OCI-LY1 (cell line): ENCODE results near the gene RPS8.
A peak's percentile ranks its signal among the peaks of the same experiment; 100 is the strongest.

Experiments
- H2AFZ ChIP-seq: fragments of 200-600 bp; sonication (generic), shearing (Covaris generic); 2 replicates; pipeline ENCODE4 v1.6.0; 2014; ENCODE audit warnings: antibody characterized with exemption, mild to moderate bottlenecking, low read length
- H3F3A ChIP-seq: fragments of 200-600 bp; sonication (generic), shearing (Covaris generic); 2 replicates; pipeline ENCODE4 v1.6.0; 2014; ENCODE audit warnings: mild to moderate bottlenecking, antibody characterized with exemption, low read length, moderate library complexity; ENCODE audit not compliant: insufficient read depth
- H3K27ac ChIP-seq: fragments of 200-600 bp; sonication (generic); 2 replicates; pipeline ENCODE4 v1.5.1; 2014; ENCODE audit warnings: low read length, mixed run types, mild to moderate bottlenecking, low read depth; ENCODE audit not compliant: poor library complexity, severe bottlenecking
- H3K27me3 ChIP-seq: fragments of 200-600 bp; sonication (generic); 2 replicates; pipeline ENCODE4 v1.6.0; 2014; ENCODE audit warnings: antibody characterized with exemption, mild to moderate bottlenecking, low read length, moderate library complexity; ENCODE audit not compliant: insufficient read depth
- H3K36me3 ChIP-seq: fragments of 200-600 bp; sonication (generic); 2 replicates; pipeline ENCODE4 v1.6.1; 2014; ENCODE audit warnings: mild to moderate bottlenecking, antibody characterized with exemption, low read length, moderate library complexity, mixed read lengths; ENCODE audit not compliant: insufficient read depth
- H3K4me1 ChIP-seq: fragments of 200-600 bp; sonication (generic); 2 replicates; pipeline ENCODE4 v1.5.1; 2014; ENCODE audit warnings: mild to moderate bottlenecking, low read length, moderate library complexity; ENCODE audit not compliant: insufficient read depth, severe bottlenecking
- H3K4me2 ChIP-seq: fragments of 200-600 bp; sonication (generic), shearing (Covaris generic); 2 replicates; pipeline ENCODE4 v1.6.1; 2014; ENCODE audit warnings: low read length
- H3K4me3 ChIP-seq: fragments of 200-600 bp; sonication (generic); 2 replicates; pipeline ENCODE4 v1.5.1; 2014; ENCODE audit warnings: low read length, low read depth, mild to moderate bottlenecking, mixed read lengths; ENCODE audit not compliant: poor library complexity, severe bottlenecking
- H3K79me2 ChIP-seq: fragments of 200-600 bp; shearing (Covaris generic); 2 replicates; pipeline ENCODE4 v1.6.1; 2016; ENCODE audit warnings: mixed run types, low read length, mixed read lengths; ENCODE audit not compliant: insufficient read depth
- H3K9ac ChIP-seq: fragments of 200-600 bp; sonication (generic), shearing (Covaris generic); 2 replicates; pipeline ENCODE4 v1.6.1; 2014; ENCODE audit warnings: mild to moderate bottlenecking, low read length, mixed read lengths
- H3K9me2 ChIP-seq: fragments of 200-600 bp; sonication (generic), shearing (Covaris generic); 2 replicates; pipeline ENCODE4 v1.6.1; 2014; ENCODE audit warnings: low read depth, mild to moderate bottlenecking, low read length, mixed read lengths
- H3K9me3 ChIP-seq: fragments of 200-600 bp; shearing (Covaris generic); 2 replicates; pipeline ENCODE4 v1.6.1; 2014; ENCODE audit warnings: low read length, mixed read lengths
- H4K20me1 ChIP-seq: fragments of 200-600 bp; sonication (generic), shearing (Covaris generic); 2 replicates; pipeline ENCODE4 v1.6.0; 2016; ENCODE audit warnings: mild to moderate bottlenecking, low read length; ENCODE audit not compliant: insufficient read depth
- EZH2 ChIP-seq: fragments of 200-600 bp; sonication (generic), shearing (Covaris generic); IDR thresholded peaks from 2 replicates; pipeline ENCODE4 v1.8.0; 2017; ENCODE audit warnings: borderline replicate concordance, mixed run types, mild to moderate bottlenecking, antibody characterized with exemption, low read length, moderate library complexity, mixed read lengths
- TF ChIP-seq, protein P1 (sequence below): fragments of 200-600 bp; sonication (generic), shearing (Covaris generic); IDR thresholded peaks from 2 replicates; pipeline ENCODE4 v1.5.1; 2017; ENCODE audit warnings: mild to moderate bottlenecking, antibody characterized with exemption, low read length, moderate library complexity, mixed read lengths

RPS8 gene

DNA sequence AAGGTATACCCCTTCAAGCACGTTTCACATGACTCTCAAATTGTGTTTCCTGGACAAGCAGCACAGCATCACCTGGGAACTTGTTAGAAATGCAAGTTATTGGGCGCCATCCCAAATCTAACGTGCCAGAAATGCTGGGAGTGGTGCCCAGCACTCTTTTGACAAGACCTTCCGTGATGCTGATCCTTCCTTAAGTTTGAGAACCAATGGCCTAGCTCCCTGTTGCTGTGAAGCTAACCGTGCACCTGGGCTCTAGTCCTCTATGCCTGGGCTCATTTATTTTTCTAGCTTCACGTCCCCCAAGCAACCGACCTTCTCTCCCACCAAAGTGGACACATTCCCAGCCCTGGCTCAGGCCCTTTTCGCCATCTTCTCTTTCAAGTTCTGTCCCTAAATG lies 8.4 kb downstream of the RPS8 start:
- H4K20me1 ChIP-seq, result no peaks in the 10 kb centered on the region
- TF ChIP-seq, protein P1, sequence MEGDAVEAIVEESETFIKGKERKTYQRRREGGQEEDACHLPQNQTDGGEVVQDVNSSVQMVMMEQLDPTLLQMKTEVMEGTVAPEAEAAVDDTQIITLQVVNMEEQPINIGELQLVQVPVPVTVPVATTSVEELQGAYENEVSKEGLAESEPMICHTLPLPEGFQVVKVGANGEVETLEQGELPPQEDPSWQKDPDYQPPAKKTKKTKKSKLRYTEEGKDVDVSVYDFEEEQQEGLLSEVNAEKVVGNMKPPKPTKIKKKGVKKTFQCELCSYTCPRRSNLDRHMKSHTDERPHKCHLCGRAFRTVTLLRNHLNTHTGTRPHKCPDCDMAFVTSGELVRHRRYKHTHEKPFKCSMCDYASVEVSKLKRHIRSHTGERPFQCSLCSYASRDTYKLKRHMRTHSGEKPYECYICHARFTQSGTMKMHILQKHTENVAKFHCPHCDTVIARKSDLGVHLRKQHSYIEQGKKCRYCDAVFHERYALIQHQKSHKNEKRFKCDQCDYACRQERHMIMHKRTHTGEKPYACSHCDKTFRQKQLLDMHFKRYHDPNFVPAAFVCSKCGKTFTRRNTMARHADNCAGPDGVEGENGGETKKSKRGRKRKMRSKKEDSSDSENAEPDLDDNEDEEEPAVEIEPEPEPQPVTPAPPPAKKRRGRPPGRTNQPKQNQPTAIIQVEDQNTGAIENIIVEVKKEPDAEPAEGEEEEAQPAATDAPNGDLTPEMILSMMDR, result no peak; the same call in 1 of the 2 replicates
- TF ChIP-seq EZH2, result no peak
- no peaks in the 10 kb centered on the region for H3K27me3 ChIP-seq
- peak overlapping the region; percentile 74 for H3K4me2 ChIP-seq
- H3K27ac ChIP-seq, result peak overlapping the region; percentile 53
- peak overlapping the region; percentile 69 for H3K9ac ChIP-seq
- no peaks in the 10 kb centered on the region for H3K9me2 ChIP-seq
- no peak overlapping the region for H2AFZ ChIP-seq
- H3K79me2 ChIP-seq, result no peaks in the 10 kb centered on the region
- H3K36me3 ChIP-seq, result peaks cover 34% of the 10 kb centered on the region
- H3K4me3 ChIP-seq, result peak overlapping the region; percentile 53
- peaks cover 7% of the 10 kb centered on the region for H3F3A ChIP-seq
- H3K9me3 ChIP-seq, result no peaks in the 10 kb centered on the region
- peaks cover 37% of the 10 kb centered on the region for H3K4me1 ChIP-seq

DNA sequence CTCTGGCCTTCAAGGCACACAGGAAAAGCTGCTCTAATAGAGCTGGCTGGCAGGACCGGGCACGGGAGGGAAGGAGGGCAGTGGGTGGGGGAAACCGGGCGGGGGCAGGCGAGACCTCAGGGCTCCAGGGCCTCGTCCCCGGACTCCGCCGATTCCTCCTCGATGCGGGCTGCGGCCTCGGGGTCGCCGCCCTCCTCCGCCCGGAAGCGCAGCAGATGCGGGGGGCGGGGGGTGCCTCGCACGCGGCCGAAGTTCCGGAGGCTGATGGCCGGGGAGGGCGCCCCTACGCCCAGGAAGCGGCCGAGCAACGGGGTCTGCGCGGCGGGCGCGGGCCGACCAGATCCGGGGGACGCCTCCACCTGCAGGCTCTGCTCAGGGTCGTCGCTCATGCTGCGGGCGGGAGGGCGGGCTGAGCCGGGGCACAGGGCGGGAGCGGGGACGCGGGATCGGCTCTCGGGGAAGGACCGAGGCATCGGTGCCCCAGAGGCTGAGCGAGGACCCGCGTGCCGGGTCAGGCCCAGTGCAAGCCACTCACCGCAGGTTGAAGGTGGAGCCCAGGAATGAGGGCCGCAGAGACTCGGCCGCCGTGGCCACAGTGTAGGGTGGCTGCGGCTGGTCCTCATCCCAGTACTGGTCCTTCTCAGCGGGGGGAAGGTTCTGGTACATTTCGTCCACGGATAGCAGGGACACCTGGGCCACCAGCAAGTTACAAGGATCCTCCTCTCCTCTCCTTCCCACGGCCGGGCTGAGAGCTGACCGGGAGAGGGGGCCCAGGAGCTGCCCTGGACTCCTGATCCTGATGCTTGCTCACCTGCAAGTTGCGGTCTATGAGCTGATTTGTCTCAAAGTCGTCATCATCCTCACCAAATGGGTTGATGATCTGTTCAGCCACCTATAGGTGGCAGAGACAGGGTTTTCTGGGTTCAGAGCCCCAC lies 9.0 kb downstream of the RPS8 start:
- no peak overlapping the region for H2AFZ ChIP-seq
- H3K9me2 ChIP-seq, result no peaks in the 10 kb centered on the region
- peaks cover 27% of the 10 kb centered on the region for H3K36me3 ChIP-seq
- H3K27ac ChIP-seq, result peak overlapping the region; percentile 53
- no peaks in the 10 kb centered on the region for H3K27me3 ChIP-seq
- peak overlapping the region; percentile 53 for H3K4me3 ChIP-seq
- no peaks in the 10 kb centered on the region for H3K79me2 ChIP-seq
- peak overlapping the region; percentile 69 for H3K9ac ChIP-seq
- H3K4me1 ChIP-seq, result peaks cover 37% of the 10 kb centered on the region
- H4K20me1 ChIP-seq, result no peaks in the 10 kb centered on the region
- H3K4me2 ChIP-seq, result peak overlapping the region; percentile 74
- no peaks in the 10 kb centered on the region for H3K9me3 ChIP-seq
- TF ChIP-seq, protein P1, result peak; percentile 48
- no peak for TF ChIP-seq EZH2
- H3F3A ChIP-seq, result peaks cover 4% of the 10 kb centered on the region; the same call in 1 of the 2 replicates

DNA sequence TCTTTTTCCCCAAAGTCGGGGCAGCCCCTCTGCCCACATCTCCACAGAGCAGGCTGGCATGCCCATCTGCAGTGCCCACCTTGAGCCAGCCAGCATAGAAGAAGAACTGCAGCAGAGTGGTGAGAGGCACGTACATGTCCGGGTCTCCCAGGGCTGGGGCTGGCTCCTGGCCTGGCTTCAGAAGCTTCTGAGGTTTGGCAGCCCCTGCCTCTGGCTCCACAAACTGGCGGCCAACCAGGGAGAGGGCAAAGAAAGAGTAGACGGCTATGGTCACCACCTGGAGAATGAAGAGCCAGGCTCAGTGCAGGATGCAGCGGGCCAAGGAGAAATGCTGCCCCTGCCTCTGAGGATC lies 9.7 kb downstream of the RPS8 start:
- TF ChIP-seq EZH2, result no peak
- TF ChIP-seq, protein P1, result no peak
- H3K4me3 ChIP-seq, result peak overlapping the region; percentile 53
- H3K27me3 ChIP-seq, result no peaks in the 10 kb centered on the region
- H3K79me2 ChIP-seq, result no peaks in the 10 kb centered on the region
- H2AFZ ChIP-seq, result no peak overlapping the region
- no peaks in the 10 kb centered on the region for H4K20me1 ChIP-seq
- H3K27ac ChIP-seq, result peak overlapping the region; percentile 3
- H3K36me3 ChIP-seq, result peaks cover 21% of the 10 kb centered on the region
- peak overlapping the region; percentile 74 for H3K4me2 ChIP-seq
- peaks cover 4% of the 10 kb centered on the region; the same call in 1 of the 2 replicates for H3F3A ChIP-seq
- no peaks in the 10 kb centered on the region for H3K9me2 ChIP-seq
- H3K9me3 ChIP-seq, result no peaks in the 10 kb centered on the region
- H3K4me1 ChIP-seq, result peaks cover 37% of the 10 kb centered on the region
- H3K9ac ChIP-seq, result peak overlapping the region; percentile 69; the same call in 1 of the 2 replicates
